Activated CD4-positive, alpha-beta T cell treated with anti-CD3 and anti-CD28 coated beads, Interleukin-2, amount 10 ng/mL, durations not matched to agents 7 days and 5 days (primary cell): Measurements from ENCODE around the gene SLC5A8. TPM values are rescaled to one million over a fixed set of nuclear protein-coding genes. Genes with fewer than 3 reads are reported as not detected.
"Not testable (repeated sequence)": the region's sequence is repeated elsewhere in the genome, so short reads cannot be mapped to it uniquely, and the experiment has no call there.

Experiments
- CTCF ChIA-PET: fragments of 350-600 bp; sonication (Branson Sonifier 250); formaldehyde crosslinking; loops from one replicate; lab custom pipeline; 2021; ENCODE audit warnings: antibody characterized with exemption; lab: Charles Lee
- POLR2A ChIA-PET: fragments of 350-600 bp; sonication (Branson Sonifier 250); formaldehyde crosslinking; loops from one replicate; lab custom pipeline; 2021; ENCODE audit warnings: antibody characterized with exemption; lab: Charles Lee
- DNase-seq: peaks from one replicate; pipeline ENCODE4 v3.0.0-alpha.2; 2020
- H3K27ac Mint-ChIP-seq: one replicate; pipeline ENCODE4 v1.8.0; 2021; ENCODE audit warnings: mild to moderate bottlenecking, moderate library complexity, mixed read lengths
- H3K27me3 Mint-ChIP-seq: one replicate; pipeline ENCODE4 v1.8.0; 2021; ENCODE audit warnings: mixed read lengths
- H3K36me3 Mint-ChIP-seq: one replicate; pipeline ENCODE4 v1.8.0; 2021; ENCODE audit warnings: low read depth, mixed read lengths
- H3K4me1 Mint-ChIP-seq: one replicate; pipeline ENCODE4 v1.8.0; 2021; ENCODE audit warnings: mixed read lengths
- H3K4me3 Mint-ChIP-seq: one replicate; pipeline ENCODE4 v1.8.0; 2021; ENCODE audit warnings: mild to moderate bottlenecking, moderate library complexity, mixed read lengths
- H3K9me3 Mint-ChIP-seq: one replicate; pipeline ENCODE4 v1.8.0; 2021; ENCODE audit warnings: mixed read lengths
- total RNA-seq, 2 experiments: library from RNA; stranded (reverse); gene quantifications; one replicate each; pipeline ENCODE4 v1.2.3, GENCODE V29; 2021

SLC5A8 gene
- total RNA-seq, 2 experiments from 2014 or later, result not detected

DNA sequence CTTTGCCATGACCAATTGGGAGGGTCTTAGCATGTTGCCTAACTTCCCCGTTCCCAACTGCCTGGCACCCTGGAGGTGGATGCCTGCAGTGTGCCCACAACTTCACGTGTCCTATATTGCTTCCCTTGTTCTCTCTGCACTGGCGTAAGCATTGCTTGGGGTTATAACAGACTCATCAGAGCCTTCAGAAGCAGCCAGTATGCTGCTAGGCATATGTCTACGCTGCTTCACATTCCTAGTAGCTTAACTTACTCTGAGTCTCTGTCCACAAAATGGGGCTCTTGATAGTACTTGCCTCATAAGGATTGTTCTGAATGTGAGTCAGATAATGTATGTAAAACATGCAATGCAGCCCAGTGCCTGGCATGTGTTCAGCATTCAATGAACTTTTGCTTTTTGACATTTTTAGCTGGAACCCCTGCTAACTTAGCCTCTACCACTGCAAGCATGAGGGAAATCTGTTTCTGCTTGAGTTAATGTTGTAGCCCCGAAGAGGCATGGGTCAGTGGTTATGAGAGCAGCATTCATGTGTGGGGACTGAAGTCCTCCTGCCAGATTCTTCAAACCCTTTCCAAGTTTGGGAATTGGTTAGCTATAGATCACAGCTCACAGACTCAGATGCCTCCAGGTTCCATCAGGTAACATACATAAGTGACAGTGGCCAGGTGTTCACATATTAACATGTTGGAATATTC lies 2.8 kb downstream of the SLC5A8 start:
- ChIA-PET POLR2A (no interaction called here), CTCF (no interaction called here)
- DNase-seq, result no peak
- H3K36me3 Mint-ChIP-seq, result no peaks in the 10 kb centered on the region
- H3K9me3 Mint-ChIP-seq, result no peaks in the 10 kb centered on the region
- H3K27me3 Mint-ChIP-seq, result peaks cover 27% of the 10 kb centered on the region
- no peak overlapping the region for H3K27ac Mint-ChIP-seq
- no peaks in the 10 kb centered on the region for H3K4me1 Mint-ChIP-seq
- H3K4me3 Mint-ChIP-seq, result no peak overlapping the region

DNA sequence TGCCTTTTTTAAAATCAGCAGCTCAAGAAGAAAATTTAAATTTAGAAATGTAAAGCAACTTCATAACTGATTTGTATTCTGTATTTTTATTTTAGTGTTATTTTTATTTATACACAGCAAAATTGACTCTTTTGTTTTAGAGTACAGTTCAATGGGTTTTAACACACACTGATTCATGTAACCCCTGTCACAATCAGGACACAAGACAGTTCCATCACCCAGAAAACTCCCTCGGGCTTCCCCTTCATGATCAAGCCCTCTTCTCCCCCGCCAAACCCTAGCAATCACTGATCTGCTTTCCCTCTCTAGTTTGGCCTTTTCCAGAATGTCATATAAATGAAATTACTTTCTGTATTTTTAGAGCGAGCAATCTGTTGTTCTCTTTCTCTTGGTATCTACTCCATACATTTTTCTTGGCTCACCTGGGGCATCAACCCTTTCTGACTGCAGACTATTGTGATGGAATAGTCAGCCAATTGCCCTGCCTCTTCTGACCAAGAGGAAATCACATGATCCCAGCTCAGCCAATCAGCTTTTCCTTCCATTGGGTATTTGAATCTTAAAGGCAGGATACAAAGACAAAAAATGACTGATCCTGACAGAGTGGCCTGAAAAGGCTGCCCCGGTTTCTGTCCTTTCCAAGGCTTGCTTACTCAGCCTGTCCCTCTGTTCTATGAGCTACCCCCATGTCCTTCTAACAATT lies 5.3 kb downstream of the SLC5A8 start:
- POLR2A ChIA-PET, result no interaction called here
- no peak for DNase-seq
- CTCF ChIA-PET, result no interaction called here
- Mint-ChIP-seq H3K36me3 (no peaks in the 10 kb centered on the region), H3K27me3 (peaks cover 16% of the 10 kb centered on the region), H3K4me3 (no peak overlapping the region), H3K27ac (no peak overlapping the region), H3K4me1 (no peaks in the 10 kb centered on the region), H3K9me3 (no peaks in the 10 kb centered on the region)

DNA sequence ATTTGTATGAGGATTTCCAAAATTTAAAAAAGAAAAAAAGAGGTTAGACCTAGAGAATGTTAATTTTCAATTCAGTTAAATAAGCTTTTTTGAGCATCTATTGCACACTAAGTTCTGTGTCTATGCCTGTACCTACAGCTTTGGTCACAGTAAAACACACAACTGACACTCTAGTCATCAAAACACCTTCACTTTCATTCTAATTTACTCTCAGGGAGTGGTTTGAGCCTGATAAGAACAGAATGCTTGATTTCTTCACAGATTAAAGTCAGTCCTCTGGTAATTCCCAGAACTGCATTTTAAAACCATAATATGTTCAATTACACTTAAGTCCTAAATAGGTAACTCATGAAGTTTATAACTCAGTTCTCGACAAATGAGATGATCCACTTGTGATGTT lies 9.2 kb downstream of the SLC5A8 start:
- CTCF ChIA-PET, result no interaction called here
- no peaks in the 10 kb centered on the region for H3K9me3 Mint-ChIP-seq
- no peak for DNase-seq
- peaks cover 2% of the 10 kb centered on the region for H3K27me3 Mint-ChIP-seq
- POLR2A ChIA-PET, result no interaction called here
- H3K27ac Mint-ChIP-seq, result no peak overlapping the region
- no peaks in the 10 kb centered on the region for H3K4me1 Mint-ChIP-seq
- no peak overlapping the region for H3K4me3 Mint-ChIP-seq
- no peaks in the 10 kb centered on the region for H3K36me3 Mint-ChIP-seq

DNA sequence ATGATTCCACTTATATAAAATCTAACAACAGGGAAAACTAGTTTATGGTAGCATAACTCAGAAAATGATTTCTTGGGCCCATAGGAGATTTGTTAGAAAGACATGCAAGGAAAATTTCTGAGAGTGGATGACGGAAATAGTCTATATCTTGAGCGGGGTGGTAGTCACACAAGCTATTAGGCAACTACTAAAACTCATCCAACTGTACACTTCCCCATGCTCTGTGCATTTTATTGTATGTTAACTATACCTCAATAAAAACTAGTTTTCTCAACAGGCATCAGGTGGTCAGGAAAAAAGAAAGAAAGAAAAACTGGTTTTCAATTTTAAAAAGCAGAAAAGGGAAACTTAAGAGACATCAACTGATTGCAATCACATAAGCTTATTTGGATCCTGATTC lies 9.9 kb downstream of the SLC5A8 start:
- CTCF ChIA-PET, result no interaction called here
- no peaks in the 10 kb centered on the region for H3K36me3 Mint-ChIP-seq
- POLR2A ChIA-PET, result no interaction called here
- H3K4me1 Mint-ChIP-seq, result no peaks in the 10 kb centered on the region
- no peak overlapping the region for H3K4me3 Mint-ChIP-seq
- H3K27ac Mint-ChIP-seq, result no peak overlapping the region
- no peak for DNase-seq
- H3K9me3 Mint-ChIP-seq, result no peaks in the 10 kb centered on the region
- peaks cover 2% of the 10 kb centered on the region for H3K27me3 Mint-ChIP-seq

DNA sequence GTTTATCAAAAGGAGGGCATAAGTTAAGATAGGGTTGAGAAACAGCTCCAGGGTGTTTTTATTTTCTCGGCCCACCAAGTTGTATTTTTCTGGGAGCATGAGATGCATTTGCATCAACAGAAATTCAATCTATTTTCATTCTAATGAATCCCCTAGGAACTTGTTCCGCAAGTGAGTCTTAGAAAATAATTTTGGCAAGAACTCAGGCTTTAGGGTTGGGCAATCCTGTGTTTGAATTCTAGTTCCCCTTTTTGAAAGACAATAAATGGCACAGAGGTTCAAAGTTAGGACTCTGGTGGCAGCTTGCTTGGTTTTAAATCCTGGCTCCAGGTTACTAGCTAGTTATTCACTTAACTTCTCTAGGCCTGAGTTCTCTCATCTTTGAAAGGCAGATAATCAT lies 23.7 kb downstream of the SLC5A8 start:
- POLR2A ChIA-PET, result no interaction called here
- Mint-ChIP-seq H3K4me3 (no peak overlapping the region), H3K9me3 (no peaks in the 10 kb centered on the region), H3K36me3 (no peaks in the 10 kb centered on the region), H3K27me3 (peaks cover 3% of the 10 kb centered on the region), H3K4me1 (no peaks in the 10 kb centered on the region), H3K27ac (no peak overlapping the region)
- no peak for DNase-seq
- CTCF ChIA-PET, result no interaction called here

DNA sequence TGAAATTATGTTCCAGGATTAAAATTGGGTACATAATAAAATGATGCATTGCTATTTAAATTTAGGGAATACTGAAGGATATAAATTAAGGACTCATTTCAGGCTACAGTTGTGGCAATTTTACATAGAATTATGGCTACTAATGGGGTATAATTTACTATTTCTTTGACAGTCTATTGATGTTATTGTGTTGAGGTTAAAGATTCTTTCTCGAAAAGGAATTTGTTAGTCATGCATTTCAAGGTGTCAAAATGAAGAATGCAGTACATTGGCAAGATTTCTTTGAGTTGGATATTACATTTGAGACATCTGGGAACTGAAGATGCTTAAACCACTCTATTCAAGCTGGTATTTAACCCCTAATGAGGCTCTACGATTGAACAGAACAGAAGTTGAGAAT lies 28.3 kb downstream of the SLC5A8 start:
- no peaks in the 10 kb centered on the region for H3K36me3 Mint-ChIP-seq
- H3K4me3 Mint-ChIP-seq, result no peak overlapping the region
- ChIA-PET CTCF (no interaction called here), POLR2A (no interaction called here)
- H3K27me3 Mint-ChIP-seq, result no peaks in the 10 kb centered on the region
- no peak for DNase-seq
- no peaks in the 10 kb centered on the region for H3K9me3 Mint-ChIP-seq
- H3K4me1 Mint-ChIP-seq, result no peaks in the 10 kb centered on the region
- H3K27ac Mint-ChIP-seq, result no peak overlapping the region

DNA sequence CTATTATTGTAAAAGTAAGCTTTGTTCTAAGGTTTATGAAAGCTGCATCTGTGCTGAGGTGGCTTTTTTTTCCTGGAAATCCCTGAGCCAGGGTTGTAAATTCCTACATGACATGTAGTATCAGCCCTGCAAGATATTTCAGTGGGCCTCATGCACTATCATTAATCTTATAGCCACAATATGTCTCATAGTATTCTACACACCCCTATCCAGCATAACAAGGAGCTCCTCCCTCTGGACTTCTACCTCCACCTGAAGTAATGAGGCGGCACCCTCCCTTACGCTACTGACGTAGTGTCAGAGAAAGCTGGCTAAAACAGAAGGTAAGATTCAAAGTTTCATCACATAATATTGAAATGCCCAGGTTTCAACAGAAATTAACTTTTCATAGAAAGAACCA lies 35.5 kb downstream of the SLC5A8 start:
- Mint-ChIP-seq H3K4me3 (no peak overlapping the region), H3K27me3 (peaks cover 7% of the 10 kb centered on the region), H3K27ac (no peak overlapping the region), H3K9me3 (no peaks in the 10 kb centered on the region), H3K4me1 (no peaks in the 10 kb centered on the region), H3K36me3 (no peaks in the 10 kb centered on the region)
- ChIA-PET POLR2A (no interaction called here), CTCF (no interaction called here)
- no peak for DNase-seq

DNA sequence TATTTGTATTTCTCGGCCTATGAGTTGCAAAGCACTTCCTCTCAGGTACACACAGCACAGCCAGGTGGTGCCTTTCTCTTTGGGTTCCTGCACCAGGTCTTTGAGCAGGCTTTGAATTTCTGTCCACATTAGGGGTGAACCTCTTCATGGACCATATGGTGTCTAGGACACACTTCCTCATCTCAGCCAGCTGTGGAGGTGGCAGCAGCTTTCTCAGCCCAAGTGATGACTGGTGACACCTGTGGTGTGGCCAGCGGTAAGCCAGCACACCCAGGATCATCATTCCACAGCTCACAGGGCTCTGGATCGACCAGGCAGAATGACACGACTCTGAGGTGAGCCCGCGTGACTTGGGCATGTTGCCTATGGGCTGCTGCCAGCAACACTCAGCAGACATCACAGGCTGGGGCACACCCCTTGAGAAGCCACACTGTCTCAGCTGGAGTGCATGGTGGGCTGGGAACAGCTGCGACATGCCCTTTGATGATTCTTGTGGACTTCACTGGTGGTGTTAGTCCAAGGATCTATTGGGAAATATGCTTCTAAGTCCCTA lies 36.8 kb downstream of the SLC5A8 start:
- no peaks in the 10 kb centered on the region for H3K4me1 Mint-ChIP-seq
- no peaks in the 10 kb centered on the region for H3K9me3 Mint-ChIP-seq
- H3K4me3 Mint-ChIP-seq, result no peak overlapping the region
- H3K36me3 Mint-ChIP-seq, result no peaks in the 10 kb centered on the region
- no peak for DNase-seq
- H3K27ac Mint-ChIP-seq, result no peak overlapping the region
- peaks cover 7% of the 10 kb centered on the region for H3K27me3 Mint-ChIP-seq
- CTCF ChIA-PET, result no interaction called here
- POLR2A ChIA-PET, result no interaction called here

DNA sequence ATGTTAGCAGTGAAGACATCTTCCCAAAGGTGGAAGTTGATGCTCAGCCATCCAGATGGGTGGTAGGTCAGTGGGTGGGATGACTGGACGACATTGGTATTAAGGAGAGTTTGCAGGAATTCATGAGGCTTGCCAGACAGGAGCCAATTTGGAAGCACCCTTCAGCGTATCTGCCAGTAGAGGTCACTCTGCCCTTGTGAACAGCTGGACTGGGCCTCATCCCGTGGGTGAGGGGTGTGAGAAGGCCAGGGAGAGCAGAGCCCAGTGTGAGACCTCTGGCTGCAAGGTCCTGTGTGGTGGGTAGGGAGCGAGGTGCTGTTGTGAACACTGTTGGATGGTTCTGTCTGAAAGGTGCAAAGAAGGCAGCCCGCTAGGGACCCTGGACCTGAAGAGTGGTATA lies 37.7 kb downstream of the SLC5A8 start:
- CTCF ChIA-PET, result no interaction called here
- no peak overlapping the region for H3K4me3 Mint-ChIP-seq

DNA sequence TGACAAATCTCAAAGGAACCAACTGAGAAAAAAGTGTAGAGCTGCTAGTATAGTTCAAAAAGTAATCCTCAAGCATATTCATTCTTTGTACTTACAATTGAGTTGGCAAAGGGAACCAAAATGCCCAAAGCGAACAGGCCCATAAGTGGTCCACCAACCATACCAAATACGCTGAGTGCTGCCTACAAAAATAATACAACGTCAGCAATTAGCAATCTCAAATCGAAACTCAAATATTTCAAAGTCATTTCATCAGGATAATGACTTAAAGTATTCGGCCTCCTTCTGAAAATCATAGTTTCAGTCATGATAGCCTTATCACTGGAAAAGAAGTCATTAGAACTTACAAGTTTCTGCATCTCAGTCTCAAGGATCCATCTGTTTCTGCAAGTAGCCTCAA lies 42.0 kb downstream of the SLC5A8 start:
- DNase-seq, result no peak
- POLR2A ChIA-PET, result no interaction called here

More for the DNA sequence above, 37.7 kb downstream of the SLC5A8 start:
- H3K27ac Mint-ChIP-seq, result no peak overlapping the region
- DNase-seq, result no peak
- H3K27me3 Mint-ChIP-seq, result peaks cover 7% of the 10 kb centered on the region
- no peaks in the 10 kb centered on the region for H3K9me3 Mint-ChIP-seq
- POLR2A ChIA-PET, result no interaction called here
- H3K36me3 Mint-ChIP-seq, result no peaks in the 10 kb centered on the region
- H3K4me1 Mint-ChIP-seq, result no peaks in the 10 kb centered on the region

DNA sequence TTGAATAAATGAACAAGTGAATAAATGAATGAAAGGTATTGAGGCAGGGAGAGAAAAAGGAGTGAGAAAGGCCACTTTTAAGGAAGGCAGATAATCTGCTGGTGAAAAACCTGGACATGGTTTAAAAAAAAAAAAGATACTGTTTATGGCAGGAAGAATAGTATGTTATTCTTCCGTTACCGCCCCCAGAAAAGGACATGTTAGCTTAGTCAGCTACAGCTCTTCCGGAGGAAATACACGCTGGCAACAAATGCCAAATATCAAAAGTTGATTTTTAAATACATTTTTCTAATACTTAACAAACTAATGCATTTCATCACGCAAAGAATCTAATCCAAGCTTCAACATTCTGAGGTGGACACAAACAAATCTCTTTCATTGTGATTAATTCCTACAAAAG lies 43.2 kb downstream of the SLC5A8 start:
- Mint-ChIP-seq H3K36me3 (no peaks in the 10 kb centered on the region), H3K9me3 (no peaks in the 10 kb centered on the region), H3K27ac (no peak overlapping the region), H3K4me1 (no peaks in the 10 kb centered on the region), H3K4me3 (no peak overlapping the region), H3K27me3 (peaks cover 3% of the 10 kb centered on the region)
- ChIA-PET CTCF (interaction anchor here (0.5 kb wide), 1 partner anchor 12 kb away, joined by 4 read pairs; no protein-coding TSS in a partner anchor), POLR2A (no interaction called here)
- DNase-seq, result no peak

More for the DNA sequence above, 42.0 kb downstream of the SLC5A8 start:
- Mint-ChIP-seq H3K9me3 (no peaks in the 10 kb centered on the region), H3K27me3 (peaks cover 2% of the 10 kb centered on the region), H3K27ac (no peak overlapping the region), H3K36me3 (no peaks in the 10 kb centered on the region), H3K4me3 (no peak overlapping the region), H3K4me1 (no peaks in the 10 kb centered on the region)
- CTCF ChIA-PET, result no interaction called here

DNA sequence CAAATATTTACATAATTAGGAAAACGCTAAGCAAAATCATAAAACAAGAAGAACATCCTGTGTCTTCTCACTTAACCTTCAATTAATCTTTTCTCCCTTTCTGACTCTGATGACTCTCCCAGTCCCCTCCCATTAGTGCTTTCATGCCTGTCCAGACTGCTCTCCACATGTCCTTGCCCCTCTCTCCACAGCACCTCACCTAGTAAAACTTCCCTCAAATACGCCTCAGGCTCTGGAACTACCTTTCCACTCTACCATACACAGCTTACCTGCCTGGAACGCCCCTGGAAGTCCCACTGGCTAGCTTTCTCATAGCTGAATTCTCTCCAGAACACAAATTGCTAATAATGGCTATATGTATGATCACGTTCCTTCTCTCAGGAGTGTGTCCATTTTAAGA lies 44.7 kb downstream of the SLC5A8 start:
- Mint-ChIP-seq H3K9me3 (no peaks in the 10 kb centered on the region), H3K4me1 (no peaks in the 10 kb centered on the region), H3K36me3 (no peaks in the 10 kb centered on the region), H3K27ac (no peak overlapping the region), H3K4me3 (no peak overlapping the region), H3K27me3 (peaks cover 3% of the 10 kb centered on the region)
- no peak for DNase-seq
- CTCF ChIA-PET, result no interaction called here
- POLR2A ChIA-PET, result no interaction called here

DNA sequence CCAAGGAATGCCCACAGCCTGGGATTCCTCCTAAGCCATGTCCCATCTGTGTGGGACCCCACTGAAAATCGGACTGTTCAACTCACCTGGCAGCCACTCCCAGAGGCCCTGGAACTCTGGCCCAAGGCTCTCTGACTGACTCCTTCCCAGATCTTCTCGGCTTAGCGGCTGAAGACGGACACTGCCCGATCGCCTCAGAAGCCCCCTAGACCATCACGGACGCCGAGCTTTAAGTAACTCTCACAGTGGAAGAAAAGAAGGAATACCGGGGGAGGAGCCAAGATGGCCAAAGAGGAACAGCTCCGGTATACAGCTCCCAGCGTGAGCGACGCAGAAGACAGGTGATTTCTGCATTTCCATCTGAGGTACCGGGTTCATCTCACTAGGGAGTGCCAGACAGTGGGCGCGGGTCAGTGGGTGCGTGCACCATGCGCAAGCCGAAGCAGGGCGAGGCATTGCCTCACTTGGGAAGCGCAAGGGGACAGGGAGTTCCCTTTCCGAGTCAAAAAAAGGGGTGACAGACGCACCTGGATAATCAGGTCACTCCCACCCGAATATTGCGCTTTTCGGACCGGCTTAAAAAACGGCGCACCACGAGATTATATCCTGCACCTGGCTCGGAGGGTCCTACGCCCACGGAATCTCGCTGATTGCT lies 64.1 kb downstream of the SLC5A8 start:
- H3K9me3 Mint-ChIP-seq, POLR2A ChIA-PET, H3K36me3 Mint-ChIP-seq, CTCF ChIA-PET, H3K27me3 Mint-ChIP-seq, DNase-seq, H3K4me3 Mint-ChIP-seq, H3K27ac Mint-ChIP-seq, H3K4me1 Mint-ChIP-seq: not testable (repeated sequence)
